Mesendoderm (in vitro differentiated cells): ENCODE data around the gene FRMD3.
A peak's percentile ranks its signal among the peaks of the same experiment; 100 is the strongest.
"Not testable (repeated sequence)": the region's sequence is repeated elsewhere in the genome, so short reads cannot be mapped to it uniquely, and the experiment has no call there.

Source experiments
- DNase-seq: peaks from one replicate; pipeline ENCODE4 v3.0.0; 2013
- H2AK5ac ChIP-seq: 2 replicates; pipeline ENCODE4 v1.6.1; 2013; ENCODE audit warnings: low read length, inconsistent platforms
- H2BK120ac ChIP-seq: 2 replicates; pipeline ENCODE4 v1.6.1; 2013; ENCODE audit warnings: low read depth, mild to moderate bottlenecking, low read length, moderate library complexity, mixed read lengths
- H2BK15ac ChIP-seq: replicated peaks from 2 replicates; pipeline ENCODE4 v1.6.1; 2013; ENCODE audit warnings: low read depth, mild to moderate bottlenecking, moderate library complexity
- H2BK5ac ChIP-seq: 2 replicates; pipeline ENCODE4 v1.6.1; 2013; ENCODE audit warnings: low read length, inconsistent platforms
- H3K18ac ChIP-seq: 2 replicates; pipeline ENCODE4 v1.6.1; 2013; ENCODE audit warnings: mild to moderate bottlenecking, low read length, mixed read lengths
- H3K23ac ChIP-seq: one replicate; pipeline ENCODE4 v1.6.1; 2013; ENCODE audit warnings: low read length
- H3K27ac ChIP-seq: 2 replicates; pipeline ENCODE4 v1.5.1; 2013; ENCODE audit warnings: low read depth, mild to moderate bottlenecking, inconsistent platforms, low read length, moderate library complexity
- H3K27me3 ChIP-seq: 2 replicates; pipeline ENCODE4 v1.6.1; 2013; ENCODE audit warnings: low read length, control low read depth, mild to moderate bottlenecking, inconsistent platforms; ENCODE audit not compliant: insufficient read depth, poor library complexity
- H3K36me3 ChIP-seq: 2 replicates; pipeline ENCODE4 v1.6.1; 2013; ENCODE audit warnings: low read length, inconsistent platforms; ENCODE audit not compliant: control insufficient read depth, insufficient read depth
- H3K4ac ChIP-seq: one replicate; pipeline ENCODE4 v1.6.1; 2013; ENCODE audit warnings: low read depth, mild to moderate bottlenecking, low read length, moderate library complexity
- H3K4me1 ChIP-seq: 2 replicates; pipeline ENCODE4 v1.6.1; 2013; ENCODE audit warnings: low read depth, low read length, inconsistent platforms; ENCODE audit not compliant: control insufficient read depth
- H3K4me2 ChIP-seq: 2 replicates; pipeline ENCODE4 v1.6.1; 2013; ENCODE audit warnings: low read length
- H3K4me3 ChIP-seq: 2 replicates; pipeline ENCODE4 v1.5.1; 2013; ENCODE audit warnings: mild to moderate bottlenecking, low read length
- H3K56ac ChIP-seq: one replicate; pipeline ENCODE4 v1.6.1; 2013; ENCODE audit warnings: low read length
- H3K79me1 ChIP-seq: 2 replicates; pipeline ENCODE4 v1.6.1; 2013; ENCODE audit warnings: low read length, inconsistent platforms
- H3K79me2 ChIP-seq: 2 replicates; pipeline ENCODE4 v1.6.1; 2013; ENCODE audit warnings: mild to moderate bottlenecking, low read length; ENCODE audit not compliant: control insufficient read depth, insufficient read depth
- H3K9ac ChIP-seq: 2 replicates; pipeline ENCODE4 v1.6.1; 2013; ENCODE audit warnings: low read length, inconsistent platforms
- H4K5ac ChIP-seq: one replicate; pipeline ENCODE4 v1.6.1; 2013; ENCODE audit warnings: low read length
- H4K8ac ChIP-seq: one replicate; pipeline ENCODE4 v1.6.1; 2013; ENCODE audit warnings: low read depth, mild to moderate bottlenecking, control low read depth, low read length, moderate library complexity
- WGBS: extraction: QIAGEN DNeasy Blood & Tissue Kit; methylation state at CpG from one replicate; pipeline ENCODE4 v1.1.7; 2013; ENCODE audit warnings: low lambda C conversion rate, missing lambda C conversion rate; ENCODE audit not compliant: insufficient coverage; ENCODE audit errors: extremely low coverage; 5-methylcytosine and 5-hydroxymethylcytosine counted together

FRMD3 gene

GRCh38 chr9:83372957-83373356 is 165.2 kb downstream of the FRMD3 start:
- Histone ChIP-seq H3K4me3 (no peak overlapping the region), H3K36me3 (no peaks in the 10 kb centered on the region), H3K56ac (no peak overlapping the region), H3K23ac (no peak overlapping the region), H3K4me1 (no peaks in the 10 kb centered on the region), H4K8ac (no peak overlapping the region), H3K4ac (no peak overlapping the region), H3K79me1 (no peaks in the 10 kb centered on the region), H4K5ac (no peak overlapping the region), H3K27me3 (no peaks in the 10 kb centered on the region), H3K9ac (no peak overlapping the region), H3K79me2 (no peaks in the 10 kb centered on the region), H2BK15ac (no peak overlapping the region), H3K27ac (no peak overlapping the region), H3K4me2 (no peak overlapping the region), H2BK120ac (no peak overlapping the region), H3K18ac (no peak overlapping the region), H2BK5ac (no peak overlapping the region), H2AK5ac (no peak overlapping the region)
- no CpG with 5 or more reads among the region's 5 CpGs for WGBS
- no peak for DNase-seq

GRCh38 chr9:83367326-83367725 is 170.9 kb downstream of the FRMD3 start:
- H3K4ac ChIP-seq = no peak overlapping the region
- H3K4me1 ChIP-seq = no peaks in the 10 kb centered on the region
- DNase-seq = no peak
- no peak overlapping the region for H2BK15ac ChIP-seq
- no peak overlapping the region for H4K5ac ChIP-seq
- H3K18ac ChIP-seq = no peak overlapping the region
- H4K8ac ChIP-seq = no peak overlapping the region
- H3K4me3 ChIP-seq = no peak overlapping the region
- H3K79me1 ChIP-seq = no peaks in the 10 kb centered on the region
- no peaks in the 10 kb centered on the region for H3K27me3 ChIP-seq
- no peak overlapping the region for H3K9ac ChIP-seq
- H2BK120ac ChIP-seq = no peak overlapping the region
- no peaks in the 10 kb centered on the region for H3K36me3 ChIP-seq
- no peaks in the 10 kb centered on the region for H3K79me2 ChIP-seq
- no peak overlapping the region for H3K4me2 ChIP-seq
- H3K27ac ChIP-seq = no peak overlapping the region
- H3K56ac ChIP-seq = no peak overlapping the region
- WGBS = no CpG with 5 or more reads among the region's 2 CpGs
- no peak overlapping the region for H2BK5ac ChIP-seq
- H2AK5ac ChIP-seq = no peak overlapping the region
- no peak overlapping the region for H3K23ac ChIP-seq

- no peak overlapping the region for H3K27ac ChIP-seq
- H3K18ac ChIP-seq = no peak overlapping the region
- H3K23ac ChIP-seq = no peak overlapping the region
- H2BK5ac ChIP-seq = no peak overlapping the region
- H3K56ac ChIP-seq = no peak overlapping the region
- no peaks in the 10 kb centered on the region for H3K27me3 ChIP-seq
- H3K79me1 ChIP-seq = no peaks in the 10 kb centered on the region
- no peak overlapping the region for H4K8ac ChIP-seq
- H3K36me3 ChIP-seq = no peaks in the 10 kb centered on the region
- H4K5ac ChIP-seq = no peak overlapping the region
- no peak overlapping the region for H3K4me3 ChIP-seq
- no peak overlapping the region for H2BK120ac ChIP-seq
- no peak overlapping the region for H2BK15ac ChIP-seq
- H3K9ac ChIP-seq = no peak overlapping the region
- no peak overlapping the region for H3K4me2 ChIP-seq
- no peaks in the 10 kb centered on the region for H3K4me1 ChIP-seq
- no peak overlapping the region for H3K4ac ChIP-seq
- no peaks in the 10 kb centered on the region for H3K79me2 ChIP-seq
- DNase-seq = peak; percentile 24
- H2AK5ac ChIP-seq = no peak overlapping the region
These were observed 175.7 kb downstream of the FRMD3 start for GRCh38 chr9:83362341-83362995.

- Histone ChIP-seq H3K36me3 (no peaks in the 10 kb centered on the region), H3K4me1 (no peaks in the 10 kb centered on the region), H3K4me3 (no peak overlapping the region), H3K23ac (no peak overlapping the region), H3K9ac (no peak overlapping the region), H3K27ac (no peak overlapping the region), H3K4me2 (no peak overlapping the region), H3K79me1 (no peaks in the 10 kb centered on the region), H2AK5ac (no peak overlapping the region), H3K4ac (no peak overlapping the region), H4K5ac (no peak overlapping the region), H4K8ac (no peak overlapping the region), H3K27me3 (no peaks in the 10 kb centered on the region), H2BK5ac (no peak overlapping the region), H2BK120ac (no peak overlapping the region), H3K56ac (no peak overlapping the region), H3K79me2 (no peaks in the 10 kb centered on the region), H3K18ac (no peak overlapping the region), H2BK15ac (no peak overlapping the region)
- no CpG with 5 or more reads among the region's 3 CpGs for WGBS
- no peak for DNase-seq
These were observed 179.2 kb downstream of the FRMD3 start for GRCh38 chr9:83359039-83359438.

- WGBS = no CpG with 5 or more reads among the region's 4 CpGs
- H2AK5ac ChIP-seq, H3K79me1 ChIP-seq, H3K36me3 ChIP-seq, H2BK120ac ChIP-seq, H3K4me2 ChIP-seq, H3K23ac ChIP-seq, H3K9ac ChIP-seq, H3K4me1 ChIP-seq, H3K27me3 ChIP-seq, H3K18ac ChIP-seq, H3K56ac ChIP-seq, H3K27ac ChIP-seq, H2BK15ac ChIP-seq, H4K8ac ChIP-seq, H2BK5ac ChIP-seq, H3K79me2 ChIP-seq, H3K4ac ChIP-seq, H4K5ac ChIP-seq, DNase-seq, H3K4me3 ChIP-seq: not testable (repeated sequence)
These were observed 179.7 kb downstream of the FRMD3 start for GRCh38 chr9:83358493-83358892.

- H3K4ac ChIP-seq = no peak overlapping the region
- H3K79me2 ChIP-seq = no peaks in the 10 kb centered on the region
- no peak overlapping the region for H3K23ac ChIP-seq
- H2BK15ac ChIP-seq = no peak overlapping the region
- no peak overlapping the region for H2BK120ac ChIP-seq
- no peak overlapping the region for H3K56ac ChIP-seq
- H3K36me3 ChIP-seq = no peaks in the 10 kb centered on the region
- H3K27ac ChIP-seq = no peak overlapping the region
- H3K18ac ChIP-seq = no peak overlapping the region
- H3K9ac ChIP-seq = no peak overlapping the region
- no peaks in the 10 kb centered on the region for H3K4me1 ChIP-seq
- WGBS = no CpG with 5 or more reads among the region's 2 CpGs
- no peak overlapping the region for H2BK5ac ChIP-seq
- no peaks in the 10 kb centered on the region for H3K79me1 ChIP-seq
- no peaks in the 10 kb centered on the region for H3K27me3 ChIP-seq
- H3K4me3 ChIP-seq = no peak overlapping the region
- no peak overlapping the region for H3K4me2 ChIP-seq
- no peak overlapping the region for H4K5ac ChIP-seq
- DNase-seq = no peak
- H4K8ac ChIP-seq = no peak overlapping the region
- no peak overlapping the region for H2AK5ac ChIP-seq
These were observed 182.5 kb downstream of the FRMD3 start for GRCh38 chr9:83355729-83356151.
